DMS153 treated with DMSO at 0.1 percent for 48 hours (cell line): ENCODE data around the gene CDH5.
"Not testable (repeated sequence)": the region's sequence is repeated elsewhere in the genome, so short reads cannot be mapped to it uniquely, and the experiment has no call there.

Experiments
- DNase-seq: peaks from one replicate; lab custom pipeline; 2025; ENCODE audit not compliant: unreplicated experiment; lab: John Stamatoyannopoulos, UW

Gene CDH5

GRCh38 chr16:66366433-66367299 is at the start of gene CDH5:
TSS of gene CDH5 (plus strand) at chr16:66366691. CDS start at chr16:66379338, 12,647 bp downstream.
- DNase-seq: no peak

- no peak for DNase-seq
Measured at GRCh38 chr16:66318505-66318904, 48.0 kb upstream of the CDH5 start.

GRCh38 chr16:66320774-66321173 is 45.7 kb upstream of the CDH5 start:
- no peak for DNase-seq

- DNase-seq: no peak
Measured at GRCh38 chr16:66322174-66322573, 44.3 kb upstream of the CDH5 start.

GRCh38 chr16:66324815-66325515 is 41.5 kb upstream of the CDH5 start:
- no peak for DNase-seq

- DNase-seq: no peak
Measured at GRCh38 chr16:66325717-66326376, 40.6 kb upstream of the CDH5 start.

- DNase-seq: peak; percentile 70
Measured at GRCh38 chr16:66326991-66327513, 39.4 kb upstream of the CDH5 start.

- no peak for DNase-seq
Measured at GRCh38 chr16:66328282-66328681, 38.2 kb upstream of the CDH5 start.

- not testable (repeated sequence) for DNase-seq
Measured at GRCh38 chr16:66331464-66331863, 35.0 kb upstream of the CDH5 start.

GRCh38 chr16:66332634-66333610 is 33.6 kb upstream of the CDH5 start:
- no peak for DNase-seq

GRCh38 chr16:66334853-66335574 is 31.5 kb upstream of the CDH5 start:
- no peak for DNase-seq

- peak; percentile 86 for DNase-seq
Measured at GRCh38 chr16:66335704-66336329, 30.7 kb upstream of the CDH5 start.

- DNase-seq: no peak
Measured at GRCh38 chr16:66337463-66338188, 28.9 kb upstream of the CDH5 start.

GRCh38 chr16:66342294-66342900 is 24.1 kb upstream of the CDH5 start:
- DNase-seq: no peak

- DNase-seq: peak; percentile 53
Measured at GRCh38 chr16:66344533-66345145, 21.9 kb upstream of the CDH5 start.

- no peak for DNase-seq
Measured at GRCh38 chr16:66346221-66346620, 20.3 kb upstream of the CDH5 start.

- no peak for DNase-seq
Measured at GRCh38 chr16:66352304-66352703, 14.2 kb upstream of the CDH5 start.

GRCh38 chr16:66353055-66353454 is 13.4 kb upstream of the CDH5 start:
- no peak for DNase-seq
